NCI-H1105 (cell line): Measurements from ENCODE around the gene C20orf202.
"Not testable (repeated sequence)": the region's sequence is repeated elsewhere in the genome, so short reads cannot be mapped to it uniquely, and the experiment has no call there.

Experiments used
- DNase-seq: peaks from one replicate; lab custom pipeline; 2025; lab: John Stamatoyannopoulos, UW

Gene C20orf202

DNA sequence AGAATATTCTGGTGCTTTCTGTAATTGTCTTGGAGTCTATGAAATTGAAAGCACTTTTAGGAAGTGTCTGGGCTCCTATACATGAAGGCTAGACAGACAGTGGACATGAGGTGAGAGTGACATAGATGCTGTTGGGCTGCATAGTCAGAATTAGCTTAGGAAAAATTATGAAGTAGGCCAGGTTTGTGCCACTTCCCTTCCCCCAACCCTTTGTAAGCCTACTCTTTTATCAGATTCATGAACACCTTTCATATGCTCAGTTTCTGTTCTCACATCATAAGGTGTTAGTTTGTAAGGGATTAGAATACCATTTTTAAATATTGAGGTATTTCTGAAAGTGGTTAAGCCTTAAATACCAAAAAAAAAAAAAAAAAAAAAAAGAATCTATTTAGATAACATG is 44.4 kb downstream of the C20orf202 start:
- no peak for DNase-seq

DNA sequence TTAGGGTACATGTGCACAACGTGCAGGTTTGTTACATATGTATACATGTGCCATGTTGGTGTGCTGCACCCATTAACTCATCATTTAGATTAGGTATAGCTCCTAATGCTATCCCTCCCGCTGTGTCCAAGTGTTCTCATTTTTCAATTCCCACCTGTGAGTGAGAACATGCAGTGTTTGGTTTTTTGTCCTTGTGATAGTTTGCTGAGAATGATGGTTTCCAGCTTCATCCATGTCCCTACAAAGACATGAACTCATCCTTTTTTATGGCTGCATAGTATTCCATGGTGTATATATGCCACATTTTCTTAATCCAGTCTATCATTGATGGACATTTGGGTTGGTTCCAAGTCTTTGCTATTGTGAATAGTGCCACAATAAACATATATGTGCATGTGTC is 47.0 kb downstream of the C20orf202 start:
- not testable (repeated sequence) for DNase-seq

DNA sequence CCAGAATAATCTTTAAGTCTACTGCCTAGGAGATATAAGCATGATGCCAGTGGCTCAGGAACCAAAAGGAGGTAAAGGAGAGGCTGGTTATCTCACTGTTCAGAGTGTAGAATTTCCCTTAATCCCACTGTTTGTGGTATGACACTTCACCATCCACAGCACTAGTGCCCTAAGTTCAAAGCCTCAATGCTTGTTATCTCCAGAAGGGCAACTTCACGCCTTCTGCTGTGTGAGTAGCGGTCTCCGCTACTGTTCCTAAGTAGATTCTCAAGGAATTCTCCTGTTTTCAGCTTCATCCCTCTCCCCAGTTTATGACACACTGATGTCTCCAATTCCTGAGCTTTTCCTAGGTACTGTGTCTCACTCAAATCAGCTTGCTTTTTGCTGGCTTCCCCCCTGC is 49.2 kb downstream of the C20orf202 start:
- no peak for DNase-seq

DNA sequence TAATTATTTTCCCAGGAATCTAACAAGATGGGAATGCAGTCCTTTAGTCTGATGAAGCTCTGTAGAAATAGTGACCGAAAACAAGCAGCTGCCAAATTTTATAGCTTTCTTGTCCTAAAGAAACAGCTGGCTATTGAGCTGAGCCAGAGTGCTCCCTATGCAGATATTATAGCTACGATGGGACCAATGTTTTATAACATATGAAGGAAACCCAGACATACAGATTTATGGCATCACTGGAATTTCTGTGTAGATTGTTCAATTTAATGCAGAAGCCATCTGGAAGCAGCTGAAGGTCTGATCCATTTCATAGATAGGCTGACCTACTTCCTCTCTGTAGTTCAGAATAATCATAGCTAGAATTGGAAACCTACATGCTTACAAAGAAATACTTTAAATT is 51.0 kb downstream of the C20orf202 start:
- DNase-seq, result no peak

DNA sequence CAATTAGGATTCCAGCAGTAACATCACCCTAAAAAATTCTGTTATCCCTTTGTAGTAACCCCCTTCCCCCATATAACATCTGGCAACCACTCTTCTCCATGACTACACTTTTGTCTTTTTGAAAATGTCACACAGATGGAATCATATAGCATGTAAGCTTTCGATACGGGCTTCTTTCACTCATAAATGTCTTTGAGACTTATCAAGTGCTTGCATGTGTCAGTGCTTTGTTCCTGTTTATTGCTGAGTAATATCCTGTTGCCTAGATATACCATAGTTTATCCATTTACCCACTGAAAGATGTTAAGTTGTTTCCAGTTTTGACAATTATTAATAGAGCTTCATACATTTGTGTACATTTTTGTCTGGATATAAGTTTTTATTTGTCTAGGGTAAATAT is 52.4 kb downstream of the C20orf202 start:
- DNase-seq, result no peak
